ENCODE data around the gene ARL2.
"Not testable (repeated sequence)": the region's sequence is repeated elsewhere in the genome, so short reads cannot be mapped to it uniquely, and the experiment has no call there.

Gene ARL2

GRCh38 chr11:65019824-65020223 is 5.9 kb downstream of the ARL2 start:
- Histone ChIP-seq H2BK15ac (replicated peaks; ENCODE audit: low read depth) (no peak overlapping the region), H3K79me2 (ENCODE audit: control insufficient read depth, insufficient read depth, low read length) (no peaks in the 10 kb centered on the region), H3K4me2 (ENCODE audit: low read length) (no peak overlapping the region), H3K9ac (ENCODE audit: low read length) (no peak overlapping the region), H3K18ac (ENCODE audit: low read length) (no peak overlapping the region), H3K23ac (ENCODE audit: low read length) (no peak overlapping the region), H3K4me1 (ENCODE audit: control insufficient read depth, low read depth, low read length) (no peaks in the 10 kb centered on the region), H3K56ac (ENCODE audit: low read length) (no peak overlapping the region), H3K36me3 (ENCODE audit: control insufficient read depth, insufficient read depth, low read length) (peaks cover 3% of the 10 kb centered on the region), H3K79me1 (ENCODE audit: low read length) (peaks cover 2% of the 10 kb centered on the region), H4K8ac (ENCODE audit: low read depth, low read length) (no peak overlapping the region), H3K27me3 (ENCODE audit: insufficient read depth, low read length, poor library complexity) (no peaks in the 10 kb centered on the region), H3K4me3 (ENCODE audit: low read length) (no peak overlapping the region), H4K5ac (ENCODE audit: low read length) (no peak overlapping the region), H2BK5ac (ENCODE audit: low read length) (no peak overlapping the region), H2AK5ac (ENCODE audit: low read length) (no peak overlapping the region), H3K4ac (ENCODE audit: low read depth, low read length) (no peak overlapping the region), H2BK120ac (ENCODE audit: low read depth, low read length) (no peak overlapping the region), H3K27ac (ENCODE audit: low read depth, low read length) (no peak overlapping the region)
- DNase-seq, result no peak
- WGBS (ENCODE audit: extremely low coverage, insufficient coverage, low lambda C conversion rate), result no CpG with 5 or more reads among the region's 7 CpGs

- WGBS (ENCODE audit: extremely low coverage, insufficient coverage, low lambda C conversion rate), result no CpG with 5 or more reads among the region's 3 CpGs
- Histone ChIP-seq H4K8ac (ENCODE audit: low read depth, low read length) (no peak overlapping the region), H3K36me3 (ENCODE audit: control insufficient read depth, insufficient read depth, low read length) (peaks cover 3% of the 10 kb centered on the region), H3K4me2 (ENCODE audit: low read length) (no peak overlapping the region), H3K56ac (ENCODE audit: low read length) (no peak overlapping the region), H3K23ac (ENCODE audit: low read length) (no peak overlapping the region), H3K79me1 (ENCODE audit: low read length) (peaks cover 2% of the 10 kb centered on the region), H2BK15ac (replicated peaks; ENCODE audit: low read depth) (no peak overlapping the region), H2BK120ac (ENCODE audit: low read depth, low read length) (no peak overlapping the region), H3K27me3 (ENCODE audit: insufficient read depth, low read length, poor library complexity) (no peaks in the 10 kb centered on the region), H3K4me3 (ENCODE audit: low read length) (no peak overlapping the region), H4K5ac (ENCODE audit: low read length) (no peak overlapping the region), H3K79me2 (ENCODE audit: control insufficient read depth, insufficient read depth, low read length) (no peaks in the 10 kb centered on the region), H3K4me1 (ENCODE audit: control insufficient read depth, low read depth, low read length) (no peaks in the 10 kb centered on the region), H3K4ac (ENCODE audit: low read depth, low read length) (no peak overlapping the region), H3K18ac (ENCODE audit: low read length) (no peak overlapping the region), H3K9ac (ENCODE audit: low read length) (no peak overlapping the region), H2BK5ac (ENCODE audit: low read length) (no peak overlapping the region), H2AK5ac (ENCODE audit: low read length) (no peak overlapping the region), H3K27ac (ENCODE audit: low read depth, low read length) (no peak overlapping the region)
- no peak for DNase-seq
These were observed 7.0 kb downstream of the ARL2 start for GRCh38 chr11:65021003-65021402.

GRCh38 chr11:65021509-65021908 is 7.5 kb downstream of the ARL2 start:
- Histone ChIP-seq H3K27me3 (ENCODE audit: insufficient read depth, low read length, poor library complexity) (no peaks in the 10 kb centered on the region), H3K4me1 (ENCODE audit: control insufficient read depth, low read depth, low read length) (no peaks in the 10 kb centered on the region), H3K27ac (ENCODE audit: low read depth, low read length) (no peak overlapping the region), H2BK5ac (ENCODE audit: low read length) (no peak overlapping the region), H3K56ac (ENCODE audit: low read length) (no peak overlapping the region), H3K18ac (ENCODE audit: low read length) (no peak overlapping the region), H3K4me2 (ENCODE audit: low read length) (no peak overlapping the region), H2BK120ac (ENCODE audit: low read depth, low read length) (no peak overlapping the region), H4K5ac (ENCODE audit: low read length) (no peak overlapping the region), H3K23ac (ENCODE audit: low read length) (no peak overlapping the region), H2AK5ac (ENCODE audit: low read length) (no peak overlapping the region), H2BK15ac (replicated peaks; ENCODE audit: low read depth) (no peak overlapping the region), H3K4me3 (ENCODE audit: low read length) (no peak overlapping the region), H3K36me3 (ENCODE audit: control insufficient read depth, insufficient read depth, low read length) (peaks cover 3% of the 10 kb centered on the region), H3K9ac (ENCODE audit: low read length) (no peak overlapping the region), H3K79me1 (ENCODE audit: low read length) (peaks cover 2% of the 10 kb centered on the region), H4K8ac (ENCODE audit: low read depth, low read length) (no peak overlapping the region), H3K79me2 (ENCODE audit: control insufficient read depth, insufficient read depth, low read length) (no peaks in the 10 kb centered on the region), H3K4ac (ENCODE audit: low read depth, low read length) (no peak overlapping the region)
- WGBS (ENCODE audit: extremely low coverage, insufficient coverage, low lambda C conversion rate), result no CpG with 5 or more reads among the region's 11 CpGs
- DNase-seq, result no peak

- H3K79me2 ChIP-seq (ENCODE audit: control insufficient read depth, insufficient read depth, low read length); H2BK15ac ChIP-seq (replicated peaks; ENCODE audit: low read depth); H2AK5ac ChIP-seq (ENCODE audit: low read length); H3K79me1 ChIP-seq (ENCODE audit: low read length); H3K4me3 ChIP-seq (ENCODE audit: low read length); H3K56ac ChIP-seq (ENCODE audit: low read length); H3K36me3 ChIP-seq (ENCODE audit: control insufficient read depth, insufficient read depth, low read length); H3K27ac ChIP-seq (ENCODE audit: low read depth, low read length); H3K9ac ChIP-seq (ENCODE audit: low read length); DNase-seq; H3K23ac ChIP-seq (ENCODE audit: low read length); H3K4me1 ChIP-seq (ENCODE audit: control insufficient read depth, low read depth, low read length); H2BK5ac ChIP-seq (ENCODE audit: low read length); H3K27me3 ChIP-seq (ENCODE audit: insufficient read depth, low read length, poor library complexity); H3K4ac ChIP-seq (ENCODE audit: low read depth, low read length); H4K8ac ChIP-seq (ENCODE audit: low read depth, low read length); H4K5ac ChIP-seq (ENCODE audit: low read length); H3K4me2 ChIP-seq (ENCODE audit: low read length); H3K18ac ChIP-seq (ENCODE audit: low read length); H2BK120ac ChIP-seq (ENCODE audit: low read depth, low read length): not testable (repeated sequence)
- WGBS (ENCODE audit: extremely low coverage, insufficient coverage, low lambda C conversion rate), result no CpG with 5 or more reads among the region's 8 CpGs
These were observed 9.5 kb downstream of the ARL2 start for GRCh38 chr11:65023502-65023901.

- H3K36me3 ChIP-seq (ENCODE audit: control insufficient read depth, insufficient read depth, low read length), result no peaks in the 10 kb centered on the region
- peak overlapping the region; percentile 19 for H3K9ac ChIP-seq (ENCODE audit: low read length)
- H2BK120ac ChIP-seq (ENCODE audit: low read depth, low read length), result no peak overlapping the region
- H4K8ac ChIP-seq (ENCODE audit: low read depth, low read length), result no peak overlapping the region
- H3K4me2 ChIP-seq (ENCODE audit: low read length), result no peak overlapping the region
- WGBS (ENCODE audit: extremely low coverage, insufficient coverage, low lambda C conversion rate), result no CpG with 5 or more reads among the region's 10 CpGs
- H2BK5ac ChIP-seq (ENCODE audit: low read length), result no peak overlapping the region
- no peak overlapping the region for H3K18ac ChIP-seq (ENCODE audit: low read length)
- H3K27ac ChIP-seq (ENCODE audit: low read depth, low read length), result no peak overlapping the region
- no peaks in the 10 kb centered on the region for H3K79me2 ChIP-seq (ENCODE audit: control insufficient read depth, insufficient read depth, low read length)
- H3K4me1 ChIP-seq (ENCODE audit: control insufficient read depth, low read depth, low read length), result no peaks in the 10 kb centered on the region
- peak overlapping the region; percentile 38 for H3K56ac ChIP-seq (ENCODE audit: low read length)
- H2BK15ac ChIP-seq (replicated peaks; ENCODE audit: low read depth), result no peak overlapping the region
- no peak overlapping the region for H4K5ac ChIP-seq (ENCODE audit: low read length)
- no peak overlapping the region for H3K4ac ChIP-seq (ENCODE audit: low read depth, low read length)
- H3K27me3 ChIP-seq (ENCODE audit: insufficient read depth, low read length, poor library complexity), result no peaks in the 10 kb centered on the region
- DNase-seq, result no peak
- no peak overlapping the region for H3K4me3 ChIP-seq (ENCODE audit: low read length)
- no peak overlapping the region for H2AK5ac ChIP-seq (ENCODE audit: low read length)
- H3K79me1 ChIP-seq (ENCODE audit: low read length), result no peaks in the 10 kb centered on the region
- no peak overlapping the region for H3K23ac ChIP-seq (ENCODE audit: low read length)
These were observed 12.8 kb downstream of the ARL2 start for GRCh38 chr11:65026810-65027209.

- no CpG with 5 or more reads among the region's 51 CpGs for WGBS (ENCODE audit: extremely low coverage, insufficient coverage, low lambda C conversion rate)
- DNase-seq, result peak; percentile 98
- H3K27ac ChIP-seq (ENCODE audit: low read depth, low read length), result no peak within 1 kb of the TSS
These were observed 13.5 kb downstream of the ARL2 start, which contains the start of gene SNX15 for GRCh38 chr11:65027213-65028067. SNX15 (plus strand) TSS chr11:65027439; CDS start chr11:65027538, 99 bp downstream.

More at GRCh38 chr11:65027213-65028067, 13.5 kb downstream of the ARL2 start, which contains the start of gene SNX15:
- H2AK5ac ChIP-seq (ENCODE audit: low read length), result no peak within 1 kb of the TSS
- H2BK15ac ChIP-seq (replicated peaks; ENCODE audit: low read depth), result no peak within 1 kb of the TSS
- no peak within 1 kb of the TSS for H3K4ac ChIP-seq (ENCODE audit: low read depth, low read length)
- no peaks in the 10 kb centered on the region for H3K4me1 ChIP-seq (ENCODE audit: control insufficient read depth, low read depth, low read length)
- peak within 1 kb of the TSS; percentile 20 for H3K4me3 ChIP-seq (ENCODE audit: low read length)
- H3K9ac ChIP-seq (ENCODE audit: low read length), result peak within 1 kb of the TSS; percentile 63
- H2BK5ac ChIP-seq (ENCODE audit: low read length), result no peak within 1 kb of the TSS
- H3K4me2 ChIP-seq (ENCODE audit: low read length), result peak within 1 kb of the TSS; percentile 42
- no peaks in the 10 kb centered on the region for H3K27me3 ChIP-seq (ENCODE audit: insufficient read depth, low read length, poor library complexity)
- no peaks in the 10 kb centered on the region for H3K79me1 ChIP-seq (ENCODE audit: low read length)
- no peaks in the 10 kb centered on the region for H3K79me2 ChIP-seq (ENCODE audit: control insufficient read depth, insufficient read depth, low read length)
- H3K23ac ChIP-seq (ENCODE audit: low read length), result no peak within 1 kb of the TSS
- H4K8ac ChIP-seq (ENCODE audit: low read depth, low read length), result no peak within 1 kb of the TSS
- H3K56ac ChIP-seq (ENCODE audit: low read length), result peak within 1 kb of the TSS; percentile 66
- no peak within 1 kb of the TSS for H4K5ac ChIP-seq (ENCODE audit: low read length)
- no peak within 1 kb of the TSS for H2BK120ac ChIP-seq (ENCODE audit: low read depth, low read length)
- H3K18ac ChIP-seq (ENCODE audit: low read length), result peak within 1 kb of the TSS; percentile 82
- H3K36me3 ChIP-seq (ENCODE audit: control insufficient read depth, insufficient read depth, low read length), result no peaks in the 10 kb centered on the region

All from mesendoderm (in vitro differentiated cells).